Kidney (tissue), 14 donors: ENCODE results near the gene UBASH3A. TPM values are rescaled to one million over a fixed set of nuclear protein-coding genes. Genes with fewer than 3 reads are reported as not detected.

Experiments used
- DNase-seq, 5 donors: peaks; one replicate each; pipeline ENCODE4 v3.0.0-alpha.2; 2013 to 2020
- FAIRE-seq: peaks from 2 replicates; lab custom pipeline; 2012; peaks lifted over from hg19 to GRCh38; lab: Jason Lieb, UNC
- H3K27ac ChIP-seq, 2 donors: one replicate each; pipeline ENCODE4 v1.7.0; 2013; ENCODE audit warnings: low read depth in 2 of 2, low read length in 2 of 2, inconsistent platforms in 1 of 2
- H3K27me3 ChIP-seq: one replicate; pipeline ENCODE4 v1.7.1; 2013; ENCODE audit warnings: low read length, inconsistent platforms; ENCODE audit not compliant: control insufficient read depth, insufficient read depth
- H3K36me3 ChIP-seq, 3 donors: one replicate each; pipeline versions ENCODE4 v1.7.0 to v1.7.1; 2013; ENCODE audit warnings: low read length in 3 of 3, control low read depth in 1 of 3, inconsistent platforms in 1 of 3; ENCODE audit not compliant: insufficient read depth in 3 of 3, control insufficient read depth in 2 of 3
- H3K4me1 ChIP-seq, 3 donors: one replicate each; pipeline versions ENCODE4 v1.7.0 to v1.7.1; 2013; ENCODE audit warnings: low read length in 3 of 3, inconsistent platforms in 1 of 3, low read depth in 1 of 3; ENCODE audit not compliant: control insufficient read depth in 2 of 3, insufficient read depth in 2 of 3
- H3K4me3 ChIP-seq, 3 donors: one replicate each; pipeline versions ENCODE4 v1.7.0 to v1.8.1; 2013; ENCODE audit warnings: low read length in 3 of 3, control low read depth in 1 of 3, inconsistent platforms in 1 of 3
- H3K9ac ChIP-seq, 3 donors: one replicate each; pipeline versions ENCODE4 v1.7.0 to v1.7.1; 2013; ENCODE audit warnings: low read length in 3 of 3, control low read depth in 1 of 3, inconsistent platforms in 1 of 3
- H3K9me3 ChIP-seq, 3 donors: one replicate each; pipeline versions ENCODE4 v1.7.0 to v1.7.1; 2013; ENCODE audit warnings: low read length in 3 of 3, control low read depth in 1 of 3, inconsistent platforms in 1 of 3; ENCODE audit not compliant: control insufficient read depth in 2 of 3, insufficient read depth in 1 of 3
- intact Hi-C: fragments of 100-400 bp; cut with DNase I; formaldehyde crosslinking; loops from one replicate; pipeline ENCODE4 v1.11.1; 2022
- polyA plus RNA-seq: library from polyadenylated mRNA; stranded (reverse); fragments of 350-450 nt; fragmentation: Illumina TruSeq; extraction: RNeasy Lipid Tissue Mini Kit (QIAGEN cat#74804); gene quantifications from one replicate; pipeline ENCODE4 v1.2.3, GENCODE V29; 2014; ENCODE audit warnings: low read depth, low replicate concordance; ENCODE audit not compliant: insufficient read depth
- total RNA-seq: library from RNA; stranded (reverse); fragmentation: NEBNext Ultra II Directional; extraction: Animal tissue kit (Norgen Biotek cat#: 25700); gene quantifications from one replicate; pipeline ENCODE4 v1.2.1, GENCODE V29; 2021
- TF ChIP-seq, protein P1 (sequence below): IDR thresholded peaks from 3 replicates; pipeline ENCODE4 v1.5.1; 2012; ENCODE audit warnings: mild to moderate bottlenecking, moderate library complexity, borderline replicate concordance; ENCODE audit not compliant: insufficient read depth; ENCODE audit errors: extremely low read depth
- donor health status: control.
- donor health status: control.
- donor health status: control.
- donor health status: control.
- donor health status: control.
- donor health status: DM: yes; HTN: yes; CAD: no.
- donor health status: Normal renal cell carcinoma (clear cell type).

The UBASH3A gene
- total and polyA plus RNA-seq, 2 donors from 2014 or later = 2.7 TPM; not detected in 1

DNA sequence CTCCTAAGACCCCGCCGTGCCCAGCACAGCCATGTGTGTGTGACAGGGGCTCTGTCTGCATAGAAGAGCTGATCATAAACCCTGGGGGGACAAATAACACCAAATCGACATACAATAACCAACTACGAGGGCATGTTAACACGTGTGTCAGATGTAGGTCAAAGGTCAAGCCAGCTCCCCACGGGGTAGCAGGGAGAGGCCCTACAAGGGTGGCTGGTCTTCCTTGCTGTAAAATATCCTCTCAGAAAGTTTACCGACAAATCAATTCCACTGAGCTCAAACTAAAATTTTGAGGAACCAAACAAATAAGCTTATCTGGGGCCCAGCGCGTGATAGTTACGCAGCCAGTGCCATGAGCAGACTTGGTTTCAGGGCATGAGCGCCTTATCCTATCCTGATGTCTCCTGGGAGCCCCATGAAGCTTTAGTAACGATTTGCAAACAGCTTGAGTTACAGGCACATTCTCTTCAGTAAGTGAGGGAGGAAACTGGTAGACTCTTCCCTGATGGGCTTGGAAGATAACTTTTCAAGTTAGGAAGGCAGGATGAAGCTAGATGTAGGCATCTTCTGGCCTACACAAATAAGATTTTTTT lies 5.2 kb upstream of the UBASH3A start:
- Histone ChIP-seq H3K27me3 (no peaks in the 10 kb centered on the region), H3K9me3 (peaks cover 0 to 10% (median 0%) of the 10 kb centered on the region in 3 donors), H3K4me1 (peaks cover 0 to 4% (median 0%) of the 10 kb centered on the region in 3 donors), H3K36me3 (no peaks in the 10 kb centered on the region), H3K27ac (no peak overlapping the region), H3K9ac (no peak overlapping the region), H3K4me3 (no peak overlapping the region)
- TF ChIP-seq, protein P1, sequence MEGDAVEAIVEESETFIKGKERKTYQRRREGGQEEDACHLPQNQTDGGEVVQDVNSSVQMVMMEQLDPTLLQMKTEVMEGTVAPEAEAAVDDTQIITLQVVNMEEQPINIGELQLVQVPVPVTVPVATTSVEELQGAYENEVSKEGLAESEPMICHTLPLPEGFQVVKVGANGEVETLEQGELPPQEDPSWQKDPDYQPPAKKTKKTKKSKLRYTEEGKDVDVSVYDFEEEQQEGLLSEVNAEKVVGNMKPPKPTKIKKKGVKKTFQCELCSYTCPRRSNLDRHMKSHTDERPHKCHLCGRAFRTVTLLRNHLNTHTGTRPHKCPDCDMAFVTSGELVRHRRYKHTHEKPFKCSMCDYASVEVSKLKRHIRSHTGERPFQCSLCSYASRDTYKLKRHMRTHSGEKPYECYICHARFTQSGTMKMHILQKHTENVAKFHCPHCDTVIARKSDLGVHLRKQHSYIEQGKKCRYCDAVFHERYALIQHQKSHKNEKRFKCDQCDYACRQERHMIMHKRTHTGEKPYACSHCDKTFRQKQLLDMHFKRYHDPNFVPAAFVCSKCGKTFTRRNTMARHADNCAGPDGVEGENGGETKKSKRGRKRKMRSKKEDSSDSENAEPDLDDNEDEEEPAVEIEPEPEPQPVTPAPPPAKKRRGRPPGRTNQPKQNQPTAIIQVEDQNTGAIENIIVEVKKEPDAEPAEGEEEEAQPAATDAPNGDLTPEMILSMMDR = no peak
- intact Hi-C loops = no loop called here
- DNase-seq = no peak
- FAIRE-seq = no peak

- DNase-seq = no peak
- Histone ChIP-seq H3K4me3 (no peak overlapping the region), H3K4me1 (no peaks in the 10 kb centered on the region), H3K9me3 (peaks cover 0 to 10% (median 0%) of the 10 kb centered on the region in 3 donors), H3K27me3 (no peaks in the 10 kb centered on the region), H3K36me3 (no peaks in the 10 kb centered on the region), H3K9ac (no peak overlapping the region), H3K27ac (no peak overlapping the region)
- FAIRE-seq = no peak
- TF ChIP-seq, protein P1 = no peak
- intact Hi-C loops = no loop called here
These were observed 3.2 kb upstream of the UBASH3A start for GRCh38 chr21:42400525-42400924.

- DNase-seq (no peak), FAIRE-seq (no peak)
- no peaks in the 10 kb centered on the region for H3K4me1 ChIP-seq
- no peak overlapping the region for H3K4me3 ChIP-seq
- no peak overlapping the region for H3K9ac ChIP-seq
- no peaks in the 10 kb centered on the region for H3K27me3 ChIP-seq
- H3K27ac ChIP-seq = no peak overlapping the region
- TF ChIP-seq, protein P1 = no peak
- peaks cover 0 to 10% (median 0%) of the 10 kb centered on the region in 3 donors for H3K9me3 ChIP-seq
- intact Hi-C loops = no loop called here
- no peaks in the 10 kb centered on the region for H3K36me3 ChIP-seq
These were observed 2.5 kb upstream of the UBASH3A start for GRCh38 chr21:42401154-42401553.
